Hepatocyte (in vitro differentiated cells): Measurements from ENCODE around the gene SMIM41.

ENCODE experiments used
- EZH2 ChIP-seq: fragments of 200-600 bp; sonication (generic); IDR thresholded peaks from 2 replicates; pipeline ENCODE4 v1.6.1; 2016; ENCODE audit warnings: antibody characterized with exemption, mild to moderate bottlenecking, borderline replicate concordance
- EZH2phosphoT487 ChIP-seq: fragments of 200-600 bp; sonication (generic); IDR thresholded peaks from one replicate; pipeline ENCODE4 v1.6.1; 2018; ENCODE audit warnings: antibody characterized with exemption, mild to moderate bottlenecking, low read depth, moderate library complexity; ENCODE audit not compliant: unreplicated experiment, severe bottlenecking
- TF ChIP-seq, protein P1 (sequence below): fragments of 200-600 bp; sonication (generic); IDR thresholded peaks from 2 replicates; pipeline ENCODE4 v1.5.1; 2016; ENCODE audit warnings: antibody characterized with exemption, mild to moderate bottlenecking; ENCODE audit not compliant: poor library complexity

GRCh38 chr12:52119398-52120254, 40.1 kb downstream of the SMIM41 start:
- TF ChIP-seq, protein P1, sequence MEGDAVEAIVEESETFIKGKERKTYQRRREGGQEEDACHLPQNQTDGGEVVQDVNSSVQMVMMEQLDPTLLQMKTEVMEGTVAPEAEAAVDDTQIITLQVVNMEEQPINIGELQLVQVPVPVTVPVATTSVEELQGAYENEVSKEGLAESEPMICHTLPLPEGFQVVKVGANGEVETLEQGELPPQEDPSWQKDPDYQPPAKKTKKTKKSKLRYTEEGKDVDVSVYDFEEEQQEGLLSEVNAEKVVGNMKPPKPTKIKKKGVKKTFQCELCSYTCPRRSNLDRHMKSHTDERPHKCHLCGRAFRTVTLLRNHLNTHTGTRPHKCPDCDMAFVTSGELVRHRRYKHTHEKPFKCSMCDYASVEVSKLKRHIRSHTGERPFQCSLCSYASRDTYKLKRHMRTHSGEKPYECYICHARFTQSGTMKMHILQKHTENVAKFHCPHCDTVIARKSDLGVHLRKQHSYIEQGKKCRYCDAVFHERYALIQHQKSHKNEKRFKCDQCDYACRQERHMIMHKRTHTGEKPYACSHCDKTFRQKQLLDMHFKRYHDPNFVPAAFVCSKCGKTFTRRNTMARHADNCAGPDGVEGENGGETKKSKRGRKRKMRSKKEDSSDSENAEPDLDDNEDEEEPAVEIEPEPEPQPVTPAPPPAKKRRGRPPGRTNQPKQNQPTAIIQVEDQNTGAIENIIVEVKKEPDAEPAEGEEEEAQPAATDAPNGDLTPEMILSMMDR, result peak; percentile 58
- TF ChIP-seq EZH2 (no peak), EZH2phosphoT487 (no peak)
